GM12874 (cell line): Measurements from ENCODE around the gene FAM78A.

Experiments used
- TF ChIP-seq, protein P1 (sequence below): IDR thresholded peaks from 2 replicates; pipeline ENCODE4 v1.5.1; 2011; ENCODE audit warnings: low read depth, mild to moderate bottlenecking, control low read depth, low read length, moderate library complexity; ENCODE audit not compliant: insufficient read depth

FAM78A gene

DNA sequence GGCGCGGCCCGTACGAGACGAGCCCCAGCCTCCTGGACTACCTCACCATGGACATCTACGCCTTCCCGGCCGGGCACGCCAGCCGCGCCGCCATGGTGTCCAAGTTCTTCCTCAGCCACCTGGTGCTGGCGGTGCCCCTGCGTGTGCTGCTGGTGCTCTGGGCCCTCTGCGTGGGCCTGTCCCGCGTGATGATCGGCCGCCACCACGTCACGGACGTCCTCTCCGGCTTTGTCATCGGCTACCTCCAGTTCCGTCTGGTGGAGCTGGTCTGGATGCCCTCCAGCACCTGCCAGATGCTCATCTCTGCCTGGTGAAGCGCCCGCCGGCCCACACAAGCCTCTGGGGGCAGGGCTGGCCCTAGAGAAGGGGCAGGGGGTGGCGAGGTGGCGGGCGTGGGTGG is 31.7 kb upstream of the FAM78A start:
- TF ChIP-seq, protein P1, sequence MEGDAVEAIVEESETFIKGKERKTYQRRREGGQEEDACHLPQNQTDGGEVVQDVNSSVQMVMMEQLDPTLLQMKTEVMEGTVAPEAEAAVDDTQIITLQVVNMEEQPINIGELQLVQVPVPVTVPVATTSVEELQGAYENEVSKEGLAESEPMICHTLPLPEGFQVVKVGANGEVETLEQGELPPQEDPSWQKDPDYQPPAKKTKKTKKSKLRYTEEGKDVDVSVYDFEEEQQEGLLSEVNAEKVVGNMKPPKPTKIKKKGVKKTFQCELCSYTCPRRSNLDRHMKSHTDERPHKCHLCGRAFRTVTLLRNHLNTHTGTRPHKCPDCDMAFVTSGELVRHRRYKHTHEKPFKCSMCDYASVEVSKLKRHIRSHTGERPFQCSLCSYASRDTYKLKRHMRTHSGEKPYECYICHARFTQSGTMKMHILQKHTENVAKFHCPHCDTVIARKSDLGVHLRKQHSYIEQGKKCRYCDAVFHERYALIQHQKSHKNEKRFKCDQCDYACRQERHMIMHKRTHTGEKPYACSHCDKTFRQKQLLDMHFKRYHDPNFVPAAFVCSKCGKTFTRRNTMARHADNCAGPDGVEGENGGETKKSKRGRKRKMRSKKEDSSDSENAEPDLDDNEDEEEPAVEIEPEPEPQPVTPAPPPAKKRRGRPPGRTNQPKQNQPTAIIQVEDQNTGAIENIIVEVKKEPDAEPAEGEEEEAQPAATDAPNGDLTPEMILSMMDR = no peak

DNA sequence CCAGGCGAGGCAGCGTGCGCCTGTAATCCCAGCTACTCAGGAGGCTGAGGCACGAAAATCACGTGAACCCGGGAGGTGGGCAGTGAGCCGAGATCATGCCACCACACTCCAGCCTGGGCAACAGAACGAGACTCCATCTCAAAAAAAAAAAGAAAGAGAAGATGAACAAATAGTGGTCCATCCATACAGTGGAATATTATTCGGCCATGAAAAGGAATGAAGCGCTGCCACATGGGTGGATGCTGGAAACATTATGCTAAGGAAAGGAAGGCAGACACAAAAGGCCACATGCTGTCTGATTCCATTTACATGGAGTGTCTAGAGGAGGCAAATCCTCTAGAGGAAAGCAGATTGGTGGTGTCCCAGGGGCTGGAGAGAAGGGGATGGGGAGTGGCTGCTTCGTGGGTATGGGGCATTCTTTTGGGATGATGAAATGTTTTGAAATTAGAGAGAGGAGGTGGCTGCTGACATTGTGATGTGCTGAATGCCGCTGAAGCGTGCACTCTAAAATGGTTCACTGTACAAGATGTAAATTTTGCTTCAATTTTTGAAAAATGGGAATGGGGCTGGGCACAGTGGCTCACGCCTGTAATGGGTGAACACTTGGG is 30.2 kb upstream of the FAM78A start:
- TF ChIP-seq, protein P1 = no peak

DNA sequence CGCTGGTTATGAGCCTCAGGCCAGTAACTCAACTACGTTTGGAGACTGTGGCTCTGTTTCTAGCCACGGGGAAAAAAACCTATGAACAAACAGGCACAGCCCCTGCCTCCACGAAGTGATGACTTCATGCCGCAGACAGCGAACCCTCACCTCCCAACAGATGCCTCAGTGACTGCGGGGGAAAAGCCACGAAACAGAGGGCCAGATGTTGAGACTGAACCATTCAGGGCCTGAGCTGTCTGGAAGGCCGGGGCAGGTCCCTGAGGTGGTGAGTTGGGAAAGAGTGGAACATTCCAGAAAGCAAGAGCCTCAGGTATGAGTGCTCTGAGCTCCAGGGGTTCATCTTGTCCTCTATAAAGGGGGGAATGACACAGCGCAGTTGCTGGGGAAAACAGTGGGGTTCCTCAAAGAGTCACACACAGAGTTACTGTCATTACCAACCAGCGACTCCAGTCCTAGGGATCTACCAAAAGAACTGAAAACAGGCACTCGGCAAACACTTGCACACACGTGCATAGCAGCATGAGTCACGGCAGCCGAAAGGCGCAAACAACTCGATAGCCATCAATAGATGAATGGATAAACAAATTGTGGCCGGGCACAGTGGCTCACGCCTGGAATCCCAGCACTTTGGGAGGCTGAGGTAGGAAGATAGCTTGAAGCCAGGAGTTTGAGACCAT is 28.5 kb upstream of the FAM78A start:
- TF ChIP-seq, protein P1 = no peak

DNA sequence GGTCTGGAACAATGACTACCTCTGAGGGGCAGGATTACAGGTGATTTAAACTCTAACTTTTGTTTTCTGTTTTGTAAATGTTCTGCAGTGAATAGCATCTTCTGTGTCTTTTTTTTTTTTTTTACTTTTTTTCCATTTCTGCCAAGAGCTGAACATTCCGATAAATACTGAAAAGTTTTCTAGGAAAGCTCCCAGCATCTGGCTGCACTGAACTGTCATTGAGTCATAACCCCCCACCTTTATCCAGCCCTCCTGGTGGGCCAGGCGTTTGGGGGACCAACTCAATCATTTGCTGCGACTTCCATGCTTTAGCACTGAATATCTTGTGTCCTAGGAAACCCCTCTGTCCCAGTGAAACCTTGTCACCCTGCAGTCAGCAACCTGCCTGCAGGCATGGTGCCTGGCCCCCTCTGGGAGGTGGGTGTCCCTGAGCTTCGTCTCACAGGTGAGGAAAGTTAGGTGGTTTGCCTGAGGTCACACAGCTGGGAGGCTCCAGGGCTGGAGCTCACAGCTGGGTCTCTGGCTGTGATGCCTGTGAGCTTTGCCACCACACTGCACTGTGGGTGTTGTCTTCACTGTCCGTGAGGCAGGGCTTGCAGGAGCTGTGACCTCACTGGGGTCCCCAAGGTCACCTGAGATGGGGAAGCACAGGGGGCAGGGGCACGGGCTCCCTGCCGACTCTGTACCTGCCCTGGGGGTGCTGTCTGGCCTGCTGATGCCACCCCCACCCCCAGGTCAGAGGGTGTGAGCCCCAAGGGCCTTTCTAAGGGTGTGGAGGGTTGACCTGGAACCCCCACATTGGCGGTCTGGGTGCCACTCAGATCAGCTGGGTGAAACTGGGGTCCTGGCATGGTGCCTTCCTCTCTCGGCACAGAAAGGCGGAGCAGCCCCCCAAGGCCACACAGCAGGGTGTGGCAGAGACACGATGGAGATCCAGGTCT is 27.3 kb upstream of the FAM78A start:
- TF ChIP-seq, protein P1 = no peak

DNA sequence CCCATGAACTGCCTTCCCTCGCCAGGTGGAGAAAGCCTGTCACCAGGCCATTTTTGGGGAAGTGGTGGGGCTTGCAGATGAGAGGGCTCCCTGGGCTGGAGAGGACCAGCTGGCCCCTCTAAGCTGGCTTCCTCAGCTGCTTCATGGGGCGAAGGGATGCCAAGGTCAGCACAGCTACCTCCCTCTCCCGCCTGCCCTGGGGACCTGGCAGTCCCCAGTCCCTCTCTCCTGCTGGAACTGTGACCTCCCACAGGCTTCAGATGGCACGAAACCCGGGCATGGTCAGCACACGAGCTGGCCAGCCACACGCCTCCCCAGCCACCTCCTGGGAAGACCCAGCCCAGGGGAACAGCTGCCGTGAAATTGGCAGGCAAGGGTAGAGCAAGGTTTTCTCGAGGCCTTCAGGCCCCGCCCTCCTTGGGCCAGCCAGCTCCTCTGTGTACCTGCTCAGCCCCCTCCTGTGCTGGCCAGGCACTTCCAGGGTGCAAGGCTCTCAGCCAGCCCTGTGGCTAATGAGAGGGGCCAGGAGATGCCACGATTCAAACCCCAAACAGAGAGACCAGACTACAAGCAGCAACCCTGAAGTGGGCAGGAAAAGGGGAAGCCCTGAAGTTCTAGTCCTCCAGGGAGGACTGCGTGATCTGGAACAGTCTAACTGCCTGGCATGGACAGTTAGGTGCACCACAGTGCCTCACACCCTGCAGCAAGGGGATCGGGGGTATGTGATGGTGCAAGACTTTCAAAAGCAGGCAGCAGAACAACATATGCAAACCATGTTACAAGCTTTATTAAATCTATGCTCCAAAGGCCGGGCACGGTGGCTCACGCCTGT is 26.1 kb upstream of the FAM78A start:
- TF ChIP-seq, protein P1 = no peak

DNA sequence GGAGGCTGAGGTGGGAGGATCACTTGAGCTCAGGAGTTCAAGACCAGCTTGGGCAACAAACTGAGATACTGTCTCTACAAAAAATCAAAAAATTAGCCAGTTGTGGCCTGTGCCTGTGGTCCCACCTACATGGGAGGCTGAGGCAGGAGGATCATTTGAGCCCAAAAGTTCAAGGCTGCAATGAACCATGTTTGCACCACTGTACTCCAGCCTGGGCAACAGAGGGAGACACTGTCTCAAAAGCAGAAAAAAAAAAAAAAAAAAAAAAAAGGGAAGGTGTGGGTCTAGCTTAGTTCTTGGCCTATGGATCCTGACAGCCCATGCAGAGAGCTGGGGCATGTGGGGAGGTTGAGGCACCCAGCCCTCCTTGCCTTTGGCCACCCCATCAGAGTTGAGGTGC is 24.1 kb upstream of the FAM78A start:
- TF ChIP-seq, protein P1 = no peak
